Thyroid gland (tissue), 4 donors: ENCODE data around the gene VAMP5.

ENCODE experiments used
- CTCF ChIP-seq, 6 experiments: fragments of 200-600 bp in 3 of 6; fragments of 450-650 bp in 3 of 6; sonication (generic) in 3 of 6; IDR thresholded peaks; one replicate each; pipeline ENCODE4 v1.5.1; 2016 to 2019; ENCODE audit warnings: antibody characterized with exemption in 6 of 6, mild to moderate bottlenecking in 2 of 6, inconsistent platforms in 1 of 6, moderate library complexity in 1 of 6
- POLR2A ChIP-seq, 2 donors: fragments of 450-650 bp; IDR thresholded peaks; one replicate each; pipeline ENCODE4 v1.6.1; 2017; ENCODE audit warnings: antibody characterized with exemption in 2 of 2, mild to moderate bottlenecking in 2 of 2, moderate library complexity in 1 of 2

GRCh38 chr2:85577386-85578242 is 6.6 kb upstream of the VAMP5 start, which contains the start of gene VAMP8:
- TF ChIP-seq CTCF (IDR thresholded peaks at IDR 0.05) (no peak), POLR2A (IDR thresholded peaks at IDR 0.05) (peak in 1 of 2 donors; percentile 76)
